ENCODE results near the gene CCDC154. TPM values are rescaled to one million over a fixed set of nuclear protein-coding genes. Genes with fewer than 3 reads are reported as not detected.

Gene CCDC154
- total RNA-seq, 1 donor from 2014 or later, result 1.5 TPM

GRCh38 chr16:1468426-1468810 lies 24.1 kb upstream of the CCDC154 start:
- Histone ChIP-seq H3K4me2 (ENCODE audit: low read length) (no peak overlapping the region), H3K79me2 (ENCODE audit: insufficient read depth, low read length) (peaks cover 69% of the 10 kb centered on the region), H3K9ac (ENCODE audit: low read length) (no peak overlapping the region), H3K27me3 (ENCODE audit: insufficient read depth, low read length) (no peaks in the 10 kb centered on the region), H3K4me3 (ENCODE audit: insufficient read depth, low read depth, low read length) (no peak overlapping the region), H3K27ac (ENCODE audit: low read depth, low read length) (no peak overlapping the region), H3K9me3 (ENCODE audit: insufficient read depth, low read depth, low read length) (no peaks in the 10 kb centered on the region), H3K36me3 (ENCODE audit: insufficient read depth, low read length) (no peaks in the 10 kb centered on the region), H3K4me1 (ENCODE audit: insufficient read depth, low read length) (peaks cover 17% of the 10 kb centered on the region), H4K20me1 (ENCODE audit: insufficient read depth, low read length) (peaks cover 57% of the 10 kb centered on the region), H2AFZ (ENCODE audit: low read depth, low read length) (no peak overlapping the region)
- no peaks in the 10 kb centered on the region for H3K9me3 Mint-ChIP-seq (ENCODE audit: unreplicated experiment)
- FAIRE-seq, result no peak
- H3K27me3 Mint-ChIP-seq (ENCODE audit: low read depth, unreplicated experiment), result no peaks in the 10 kb centered on the region
- H3K4me3 Mint-ChIP-seq (ENCODE audit: unreplicated experiment), result no peak overlapping the region
- DNase-seq (ENCODE audit: low read depth), result no peak
- H3K4me1 Mint-ChIP-seq (ENCODE audit: low read depth, unreplicated experiment), result peaks cover 18% of the 10 kb centered on the region
- TF ChIP-seq CTCF (IDR thresholded peaks at IDR 0.05; ENCODE audit: insufficient read depth, low read depth, low read length), result no peak
- no peak for TF ChIP-seq EZH2 (IDR thresholded peaks at IDR 0.05; ENCODE audit: insufficient read depth, low read length)
- peaks cover 9% of the 10 kb centered on the region for H3K36me3 Mint-ChIP-seq (ENCODE audit: low read depth, unreplicated experiment)
- no peak overlapping the region for H3K27ac Mint-ChIP-seq (ENCODE audit: unreplicated experiment)

- no peaks in the 10 kb centered on the region for H3K9me3 ChIP-seq (ENCODE audit: insufficient read depth, low read depth, low read length)
- H3K4me2 ChIP-seq (ENCODE audit: low read length), result no peak overlapping the region
- no peak overlapping the region for H2AFZ ChIP-seq (ENCODE audit: low read depth, low read length)
- no peaks in the 10 kb centered on the region for H3K36me3 ChIP-seq (ENCODE audit: insufficient read depth, low read length)
- H3K4me1 ChIP-seq (ENCODE audit: insufficient read depth, low read length), result peaks cover 17% of the 10 kb centered on the region
- no peak overlapping the region for H3K4me3 ChIP-seq (ENCODE audit: insufficient read depth, low read depth, low read length)
- H4K20me1 ChIP-seq (ENCODE audit: insufficient read depth, low read length), result peaks cover 53% of the 10 kb centered on the region
- Mint-ChIP-seq H3K4me3 (ENCODE audit: unreplicated experiment) (no peak overlapping the region), H3K27ac (ENCODE audit: unreplicated experiment) (no peak overlapping the region), H3K27me3 (ENCODE audit: low read depth, unreplicated experiment) (no peaks in the 10 kb centered on the region), H3K9me3 (ENCODE audit: unreplicated experiment) (no peaks in the 10 kb centered on the region), H3K4me1 (ENCODE audit: low read depth, unreplicated experiment) (peaks cover 15% of the 10 kb centered on the region), H3K36me3 (ENCODE audit: low read depth, unreplicated experiment) (peaks cover 15% of the 10 kb centered on the region)
- TF ChIP-seq CTCF (IDR thresholded peaks at IDR 0.05; ENCODE audit: insufficient read depth, low read depth, low read length) (no peak), EZH2 (IDR thresholded peaks at IDR 0.05; ENCODE audit: insufficient read depth, low read length) (no peak)
- H3K79me2 ChIP-seq (ENCODE audit: insufficient read depth, low read length), result peaks cover 63% of the 10 kb centered on the region
- no peak overlapping the region for H3K9ac ChIP-seq (ENCODE audit: low read length)
- no peaks in the 10 kb centered on the region for H3K27me3 ChIP-seq (ENCODE audit: insufficient read depth, low read length)
- FAIRE-seq, result no peak
- DNase-seq (ENCODE audit: low read depth), result no peak
- no peak overlapping the region for H3K27ac ChIP-seq (ENCODE audit: low read depth, low read length)
Measured at GRCh38 chr16:1466968-1467521, 22.7 kb upstream of the CCDC154 start.

- Mint-ChIP-seq H3K9me3 (ENCODE audit: unreplicated experiment) (no peaks in the 10 kb centered on the region), H3K27me3 (ENCODE audit: low read depth, unreplicated experiment) (no peaks in the 10 kb centered on the region), H3K27ac (ENCODE audit: unreplicated experiment) (no peak overlapping the region), H3K4me1 (ENCODE audit: low read depth, unreplicated experiment) (peaks cover 12% of the 10 kb centered on the region), H3K4me3 (ENCODE audit: unreplicated experiment) (no peak overlapping the region), H3K36me3 (ENCODE audit: low read depth, unreplicated experiment) (peaks cover 14% of the 10 kb centered on the region)
- no peak for DNase-seq (ENCODE audit: low read depth)
- no peak overlapping the region for H3K27ac ChIP-seq (ENCODE audit: low read depth, low read length)
- H3K4me3 ChIP-seq (ENCODE audit: insufficient read depth, low read depth, low read length), result no peak overlapping the region
- H3K27me3 ChIP-seq (ENCODE audit: insufficient read depth, low read length), result no peaks in the 10 kb centered on the region
- no peak overlapping the region for H2AFZ ChIP-seq (ENCODE audit: low read depth, low read length)
- no peaks in the 10 kb centered on the region for H3K36me3 ChIP-seq (ENCODE audit: insufficient read depth, low read length)
- H3K4me2 ChIP-seq (ENCODE audit: low read length), result no peak overlapping the region
- TF ChIP-seq CTCF (IDR thresholded peaks at IDR 0.05; ENCODE audit: insufficient read depth, low read depth, low read length) (no peak), EZH2 (IDR thresholded peaks at IDR 0.05; ENCODE audit: insufficient read depth, low read length) (no peak)
- H4K20me1 ChIP-seq (ENCODE audit: insufficient read depth, low read length), result peaks cover 43% of the 10 kb centered on the region
- peaks cover 53% of the 10 kb centered on the region for H3K79me2 ChIP-seq (ENCODE audit: insufficient read depth, low read length)
- H3K9me3 ChIP-seq (ENCODE audit: insufficient read depth, low read depth, low read length), result no peaks in the 10 kb centered on the region
- peaks cover 9% of the 10 kb centered on the region for H3K4me1 ChIP-seq (ENCODE audit: insufficient read depth, low read length)
- FAIRE-seq, result no peak
- H3K9ac ChIP-seq (ENCODE audit: low read length), result no peak overlapping the region
Measured at GRCh38 chr16:1466054-1466453, 21.7 kb upstream of the CCDC154 start.
